ENCODE data around the gene SETD5.
A peak's percentile ranks its signal among the peaks of the same experiment; 100 is the strongest.

The SETD5 gene

GRCh38 chr3:9388562-9389272 is 8.7 kb upstream of the SETD5 start:
- DNase-seq (ENCODE audit: low spot score): no peak

DNA sequence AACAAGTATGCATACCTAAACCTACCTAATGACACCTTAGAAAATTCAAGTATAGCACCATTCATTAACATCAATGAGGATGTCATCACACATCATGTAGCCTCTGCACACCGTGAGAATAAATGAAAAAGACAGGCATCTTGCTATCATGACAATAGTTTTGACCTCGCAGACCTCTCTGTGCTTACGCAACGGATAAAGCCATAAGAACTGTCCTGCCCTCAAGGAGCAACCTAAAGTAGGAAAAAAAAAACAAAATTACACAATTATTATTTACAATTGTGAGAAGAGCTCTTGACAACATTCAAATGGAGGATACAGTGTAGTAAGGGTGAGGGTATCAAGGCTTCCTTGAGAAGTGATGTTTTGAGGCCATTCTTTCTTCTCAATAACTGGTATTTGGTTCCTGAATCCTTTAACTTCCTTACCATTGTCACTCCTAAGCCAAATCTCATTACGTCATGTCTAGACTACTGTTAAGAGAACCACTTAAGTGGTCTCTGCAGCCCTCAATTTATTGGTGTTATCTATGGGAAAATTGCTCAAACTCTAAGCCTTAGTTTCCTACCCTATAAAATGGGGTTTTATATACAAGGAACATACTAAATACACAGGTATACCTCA is 7.0 kb upstream of the SETD5 start:
- DNase-seq (ENCODE audit: low spot score): no peak

DNA sequence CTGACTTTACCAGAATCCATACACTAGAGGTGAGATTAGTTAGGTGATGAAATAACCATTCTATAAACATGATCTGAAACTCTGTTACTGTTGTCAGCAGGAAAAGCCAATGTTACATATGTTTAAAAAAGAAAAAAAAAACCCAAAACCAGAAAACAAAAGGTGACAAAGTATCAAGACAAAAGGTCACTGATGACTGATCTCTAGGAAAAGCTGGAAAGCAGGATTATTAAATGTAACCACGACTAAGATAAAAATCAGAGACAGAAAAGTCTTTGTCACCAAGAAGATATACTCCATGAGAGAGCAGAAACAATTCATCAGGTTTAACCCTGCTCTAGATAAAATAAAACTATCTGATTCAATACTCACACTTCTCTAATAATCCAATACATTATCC is 5.4 kb upstream of the SETD5 start:
- no peak for DNase-seq (ENCODE audit: low spot score)

GRCh38 chr3:9395570-9396300 is 1.7 kb upstream of the SETD5 start:
- no peak for DNase-seq (ENCODE audit: low spot score)

GRCh38 chr3:9396301-9396631 is 1.1 kb upstream of the SETD5 start:
- no peak for DNase-seq (ENCODE audit: low spot score)

DNA sequence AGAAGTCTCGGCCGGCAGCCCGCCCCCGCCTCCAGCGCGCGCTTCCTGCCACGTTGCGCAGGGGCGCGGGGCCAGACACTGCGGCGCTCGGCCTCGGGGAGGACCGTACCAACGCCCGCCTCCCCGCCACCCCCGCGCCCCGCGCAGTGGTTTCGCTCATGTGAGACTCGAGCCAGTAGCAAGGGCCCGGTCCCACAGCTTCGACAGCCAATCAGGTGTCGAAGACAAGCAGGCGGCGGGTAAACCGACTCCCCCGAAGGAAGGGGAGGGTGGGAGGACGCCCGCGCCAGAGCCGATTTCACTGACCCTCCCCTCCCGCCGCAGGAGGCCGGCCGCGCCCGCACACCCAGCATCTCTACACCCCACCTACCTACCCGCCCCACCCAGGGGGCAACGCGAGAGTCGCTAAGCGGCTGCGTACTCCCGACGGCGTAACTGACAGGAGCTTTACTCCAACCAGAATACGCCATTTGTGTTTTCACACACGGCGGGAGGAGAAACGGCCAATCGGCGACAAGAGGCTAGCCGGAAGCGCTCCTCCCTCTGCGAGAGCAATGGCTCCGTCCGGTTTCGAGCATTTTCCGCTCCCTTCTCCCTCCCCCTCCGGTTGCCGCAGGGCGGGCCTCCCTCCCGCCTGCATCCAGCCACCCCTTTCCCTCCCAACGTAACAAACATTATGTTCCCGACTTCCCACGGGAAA is 633 bp upstream of the SETD5 start:
- DNase-seq (ENCODE audit: low spot score): peak; percentile 99

- peak; percentile 58 for DNase-seq (ENCODE audit: low spot score)
These were observed 688 bp downstream of the SETD5 start for GRCh38 chr3:9397906-9398699.

DNA sequence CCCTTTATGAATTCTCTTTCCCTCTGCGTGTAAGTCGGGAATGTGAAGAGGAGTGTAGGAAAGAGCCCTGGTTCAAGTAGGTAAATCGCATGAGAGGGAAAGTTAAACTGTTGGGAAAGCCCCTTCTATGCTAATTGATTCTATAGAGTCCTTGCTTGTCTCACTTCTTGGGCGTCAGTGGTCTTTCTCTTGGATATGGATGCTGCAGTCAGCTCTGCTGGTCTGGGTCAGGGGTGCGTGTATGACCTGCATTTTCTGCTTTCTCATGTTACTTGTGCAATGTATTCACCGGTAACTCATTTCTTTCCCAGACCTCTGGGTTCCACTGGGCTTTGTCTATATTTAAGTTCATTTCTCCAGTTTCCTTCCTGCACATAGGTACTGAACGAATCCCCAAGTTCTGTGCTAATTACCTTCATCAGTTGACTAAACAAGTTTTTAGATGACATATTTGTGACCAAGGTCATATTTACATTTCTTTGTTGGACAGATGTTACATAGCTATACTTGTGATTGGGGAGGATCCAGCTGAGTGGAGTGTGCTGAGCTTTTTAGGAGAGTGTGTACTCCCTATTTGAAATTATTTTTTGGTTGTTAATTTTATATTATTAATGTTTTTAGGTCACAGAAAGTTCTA is 1.4 kb downstream of the SETD5 start:
- peak; percentile 46 for DNase-seq (ENCODE audit: low spot score)

GRCh38 chr3:9399337-9399703 is 1.9 kb downstream of the SETD5 start:
- DNase-seq (ENCODE audit: low spot score): no peak

DNA sequence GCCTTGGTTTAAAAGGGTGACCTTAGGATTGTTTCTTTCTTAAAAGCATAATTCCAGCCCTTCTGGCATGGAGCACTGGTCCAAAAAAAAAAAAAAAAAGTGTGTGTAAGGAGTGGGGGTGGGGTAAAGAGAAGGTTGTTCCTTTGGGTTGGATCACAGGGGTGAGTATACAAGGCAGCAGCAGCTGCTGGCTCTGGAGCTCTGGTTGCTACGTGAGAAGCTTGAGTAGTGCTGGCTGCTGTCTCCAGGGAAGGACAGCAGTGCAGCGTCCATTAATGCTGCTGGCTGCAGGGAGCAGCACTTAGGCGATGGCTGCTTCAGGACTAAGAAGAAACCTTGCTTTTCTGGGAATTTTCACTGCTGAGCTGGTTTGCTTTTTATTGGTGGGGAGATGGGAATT is 2.3 kb downstream of the SETD5 start:
- DNase-seq (ENCODE audit: low spot score): peak; percentile 75

DNA sequence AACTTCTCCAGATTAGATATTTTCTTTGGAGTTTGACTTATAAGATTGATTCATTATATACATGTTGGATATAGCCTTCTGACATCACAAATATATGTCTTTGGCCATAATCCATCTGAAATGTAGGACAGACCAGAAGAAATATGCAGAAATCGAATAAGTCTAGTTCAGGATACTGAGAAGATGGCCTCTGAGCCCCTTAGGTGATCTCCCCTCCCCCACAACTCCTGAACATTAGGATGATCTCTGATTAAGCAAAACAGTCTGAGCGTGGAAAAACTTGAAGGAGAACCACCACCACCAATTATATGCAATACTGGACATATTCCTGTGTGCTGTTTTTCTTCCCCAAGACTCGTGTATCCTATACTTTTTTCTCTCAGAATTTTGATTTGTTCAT is 3.2 kb downstream of the SETD5 start:
- DNase-seq (ENCODE audit: low spot score): no peak

GRCh38 chr3:9401986-9402385 is 4.6 kb downstream of the SETD5 start:
- DNase-seq (ENCODE audit: low spot score): no peak

- DNase-seq (ENCODE audit: low spot score): peak; percentile 82
These were observed 5.2 kb downstream of the SETD5 start for GRCh38 chr3:9402410-9403228.

DNA sequence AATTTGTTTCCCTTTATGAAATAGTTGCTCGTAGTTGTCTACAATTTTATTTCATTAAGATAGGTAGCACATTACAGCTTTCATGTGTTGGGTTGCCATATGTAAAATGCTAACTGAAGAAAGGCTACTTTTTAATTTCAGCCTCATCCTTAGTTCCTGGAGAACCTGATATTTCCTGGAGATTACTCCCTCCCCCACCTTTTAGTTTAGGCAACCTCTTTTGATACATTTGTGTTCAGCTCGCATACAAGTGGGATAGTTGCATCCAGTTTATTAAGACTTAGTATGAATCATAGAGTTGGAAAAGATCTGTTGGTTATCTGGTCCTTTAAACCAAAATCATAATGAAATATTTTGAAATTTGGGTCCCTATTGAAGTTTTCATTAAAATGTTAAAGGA is 6.0 kb downstream of the SETD5 start:
- DNase-seq (ENCODE audit: low spot score): no peak

DNA sequence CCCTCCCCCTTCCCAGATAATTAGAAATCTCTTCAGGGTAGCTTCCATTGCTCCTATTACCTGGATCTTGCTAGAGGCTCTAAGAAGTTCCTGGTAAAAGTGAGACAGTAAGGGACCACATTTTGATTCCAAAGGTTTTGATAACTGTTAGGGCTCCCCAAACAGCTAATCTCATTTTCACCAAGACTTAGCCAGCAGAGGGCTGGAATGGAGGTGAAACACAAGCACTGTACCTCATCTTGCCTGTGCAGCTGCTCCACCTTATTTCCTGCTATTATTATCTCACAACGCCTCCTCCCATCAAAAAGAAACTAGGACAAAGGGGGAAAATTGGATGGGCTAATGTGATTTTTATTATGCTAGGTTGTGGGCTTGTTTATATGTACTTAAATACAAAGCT is 7.3 kb downstream of the SETD5 start:
- no peak for DNase-seq (ENCODE audit: low spot score)

GRCh38 chr3:9405756-9406155 is 8.3 kb downstream of the SETD5 start:
- DNase-seq (ENCODE audit: low spot score): no peak

DNA sequence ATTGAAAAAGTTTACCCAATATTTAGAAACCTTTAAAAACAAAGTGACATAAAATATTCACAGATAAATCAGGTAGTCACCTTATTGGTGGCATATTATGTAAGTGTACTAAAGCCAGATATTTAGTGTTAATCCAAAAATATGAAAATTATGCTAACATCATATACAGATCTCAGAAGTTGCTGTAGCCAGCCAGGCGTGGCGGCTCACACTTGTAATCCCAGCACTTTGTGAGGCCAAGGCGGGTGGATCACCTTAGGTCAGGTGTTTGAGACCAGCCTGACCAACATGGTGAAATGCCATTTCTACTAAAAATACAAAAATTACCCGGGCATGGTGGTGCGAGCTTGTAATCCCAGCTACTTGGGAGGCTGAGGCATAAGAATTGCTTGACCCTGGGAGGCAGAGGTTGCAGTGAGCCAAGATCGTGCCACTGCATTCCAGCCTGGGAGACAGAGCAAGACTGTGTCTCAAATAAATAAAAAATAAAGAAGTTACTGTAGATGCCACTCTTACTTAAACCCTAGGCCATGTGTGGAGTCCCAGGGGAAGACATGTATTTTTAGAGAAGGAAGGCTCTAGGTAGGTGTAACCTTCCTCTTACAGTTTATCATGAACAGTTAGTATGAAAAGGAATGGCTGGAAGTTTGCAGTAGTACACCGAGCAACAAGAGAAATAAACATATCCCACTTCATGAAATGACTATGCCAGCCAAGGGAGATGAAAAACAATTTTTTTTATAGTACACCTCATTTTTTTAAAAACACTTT is 9.6 kb downstream of the SETD5 start:
- no peak for DNase-seq (ENCODE audit: low spot score)

DNA sequence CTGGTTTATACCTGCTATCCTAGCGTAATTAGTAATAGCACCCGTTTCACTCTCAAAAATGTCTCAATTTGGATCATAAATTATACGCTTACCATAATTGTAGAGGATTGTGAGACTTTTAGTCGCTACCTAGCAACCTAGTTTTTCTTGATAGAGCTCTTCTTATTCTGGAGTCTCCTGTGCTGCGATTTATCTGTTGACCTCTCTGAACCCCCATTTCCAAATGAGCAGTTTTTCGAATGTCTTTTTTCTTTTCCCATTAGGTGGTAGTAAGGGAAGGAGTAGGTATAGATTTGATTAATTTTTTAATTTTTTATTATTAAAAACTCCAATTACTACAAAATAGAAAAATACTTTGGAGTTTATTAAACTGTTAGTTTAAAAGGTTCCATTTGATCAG is 10.6 kb downstream of the SETD5 start:
- no peak for DNase-seq (ENCODE audit: low spot score)

GRCh38 chr3:9408546-9408945 is 11.1 kb downstream of the SETD5 start:
- no peak for DNase-seq (ENCODE audit: low spot score)
